ENCODE measurements around the gene IGFN1.

DNA sequence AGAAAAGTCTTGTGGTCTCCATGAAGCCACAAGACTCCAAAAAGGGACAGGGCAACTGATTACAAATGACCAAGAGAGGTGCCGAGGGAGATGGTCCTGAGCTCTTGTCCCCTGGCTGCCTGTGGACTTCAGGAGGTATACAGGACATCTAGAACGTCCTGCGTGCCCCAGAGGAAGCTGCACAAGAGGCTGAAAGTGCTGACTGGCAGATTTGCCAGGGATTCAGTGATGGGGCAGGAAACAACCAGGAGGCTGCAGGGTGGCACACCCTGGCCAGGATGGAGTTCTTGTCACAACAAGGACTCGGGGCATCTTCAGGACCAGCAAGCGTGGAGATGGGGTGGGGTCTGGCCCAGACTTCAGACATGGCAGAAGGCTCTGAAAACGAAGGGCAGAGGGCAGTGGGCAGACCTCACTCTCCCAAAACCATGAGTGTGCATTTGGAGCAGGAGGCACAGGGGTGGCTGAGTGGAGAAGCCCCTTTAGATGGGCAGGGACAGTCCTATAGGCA lies 79.3 kb downstream of the IGFN1 start:
- TF ChIP-seq, protein P1, sequence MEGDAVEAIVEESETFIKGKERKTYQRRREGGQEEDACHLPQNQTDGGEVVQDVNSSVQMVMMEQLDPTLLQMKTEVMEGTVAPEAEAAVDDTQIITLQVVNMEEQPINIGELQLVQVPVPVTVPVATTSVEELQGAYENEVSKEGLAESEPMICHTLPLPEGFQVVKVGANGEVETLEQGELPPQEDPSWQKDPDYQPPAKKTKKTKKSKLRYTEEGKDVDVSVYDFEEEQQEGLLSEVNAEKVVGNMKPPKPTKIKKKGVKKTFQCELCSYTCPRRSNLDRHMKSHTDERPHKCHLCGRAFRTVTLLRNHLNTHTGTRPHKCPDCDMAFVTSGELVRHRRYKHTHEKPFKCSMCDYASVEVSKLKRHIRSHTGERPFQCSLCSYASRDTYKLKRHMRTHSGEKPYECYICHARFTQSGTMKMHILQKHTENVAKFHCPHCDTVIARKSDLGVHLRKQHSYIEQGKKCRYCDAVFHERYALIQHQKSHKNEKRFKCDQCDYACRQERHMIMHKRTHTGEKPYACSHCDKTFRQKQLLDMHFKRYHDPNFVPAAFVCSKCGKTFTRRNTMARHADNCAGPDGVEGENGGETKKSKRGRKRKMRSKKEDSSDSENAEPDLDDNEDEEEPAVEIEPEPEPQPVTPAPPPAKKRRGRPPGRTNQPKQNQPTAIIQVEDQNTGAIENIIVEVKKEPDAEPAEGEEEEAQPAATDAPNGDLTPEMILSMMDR (IDR thresholded peaks at IDR 0.05) = no peak
- no peak for TF ChIP-seq ZFX (IDR thresholded peaks at IDR 0.05; ENCODE audit: borderline replicate concordance)

Measured in 22Rv1 (cell line).